HL-60 (cell line): Measurements from ENCODE around the gene URB1.

Experiments
- DNase-seq, 2 experiments: peaks; one replicate each; pipeline ENCODE4 v3.0.0-alpha.2; 2010 to 2020; ENCODE audit warnings: low read depth in 1 of 2, low spot score in 1 of 2
- H3K27ac ChIP-seq: fragments of 250-450 bp; sonication (Bioruptor Pico); replicated peaks from 2 replicates; pipeline ENCODE4 v1.5.1; 2020; ENCODE audit warnings: mild to moderate bottlenecking, moderate library complexity
- H3K27me3 ChIP-seq: fragments of 250-450 bp; sonication (Bioruptor Pico); 2 replicates; pipeline ENCODE4 v1.5.1; 2021; ENCODE audit warnings: mild to moderate bottlenecking, moderate library complexity; ENCODE audit not compliant: insufficient read depth, poor library complexity, severe bottlenecking
- H3K4me3 ChIP-seq: replicated peaks from 2 replicates; pipeline ENCODE4 v1.5.1; 2011; ENCODE audit warnings: mild to moderate bottlenecking, control low read depth, low read length; ENCODE audit not compliant: insufficient read depth
- GABPA ChIP-seq: IDR thresholded peaks from 2 replicates; pipeline ENCODE4 v1.6.1; 2012; ENCODE audit warnings: low read depth
- POLR2AphosphoS5 ChIP-seq: IDR thresholded peaks from 2 replicates; pipeline ENCODE4 v1.6.1; 2012; ENCODE audit warnings: low read depth
- SPI1 ChIP-seq: IDR thresholded peaks from 2 replicates; pipeline ENCODE4 v1.6.1; 2012; ENCODE audit warnings: low read depth, mild to moderate bottlenecking, borderline replicate concordance
- TF ChIP-seq, protein P1 (sequence below): IDR thresholded peaks from one replicate; pipeline ENCODE4 v1.5.1; 2011; ENCODE audit warnings: low read length, control low read depth, inconsistent platforms; ENCODE audit not compliant: insufficient read depth
- TF ChIP-seq, protein P2 (sequence below): IDR thresholded peaks from 2 replicates; pipeline ENCODE4 v1.6.1; 2012; ENCODE audit warnings: low read depth; ENCODE audit not compliant: insufficient replicate concordance

The URB1 gene

DNA sequence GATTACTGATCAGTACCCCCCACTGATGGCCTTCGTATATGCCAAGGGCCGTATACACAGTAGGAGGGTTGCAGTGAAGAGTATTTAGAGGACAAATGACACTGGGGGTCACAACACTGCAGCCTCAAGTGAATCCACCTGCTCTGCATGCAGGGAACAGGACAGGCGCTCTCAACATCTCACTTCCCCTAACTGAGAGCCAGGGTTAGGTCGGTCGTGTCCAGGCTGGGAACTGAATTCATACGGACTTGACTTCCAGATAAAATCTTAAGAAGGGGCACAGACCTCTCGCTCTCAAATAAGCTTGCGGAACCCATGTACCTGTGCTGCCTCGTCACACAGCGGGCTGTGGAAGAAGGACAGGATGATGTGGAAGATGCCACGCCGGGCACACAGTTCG lies 71.3 kb downstream of the URB1 start:
- no peak for DNase-seq
- Histone ChIP-seq H3K27me3 (no peaks in the 10 kb centered on the region), H3K27ac (no peak overlapping the region), H3K4me3 (no peak overlapping the region)
- TF ChIP-seq POLR2AphosphoS5 (no peak), SPI1 (no peak), GABPA (no peak)
- TF ChIP-seq, protein P1, sequence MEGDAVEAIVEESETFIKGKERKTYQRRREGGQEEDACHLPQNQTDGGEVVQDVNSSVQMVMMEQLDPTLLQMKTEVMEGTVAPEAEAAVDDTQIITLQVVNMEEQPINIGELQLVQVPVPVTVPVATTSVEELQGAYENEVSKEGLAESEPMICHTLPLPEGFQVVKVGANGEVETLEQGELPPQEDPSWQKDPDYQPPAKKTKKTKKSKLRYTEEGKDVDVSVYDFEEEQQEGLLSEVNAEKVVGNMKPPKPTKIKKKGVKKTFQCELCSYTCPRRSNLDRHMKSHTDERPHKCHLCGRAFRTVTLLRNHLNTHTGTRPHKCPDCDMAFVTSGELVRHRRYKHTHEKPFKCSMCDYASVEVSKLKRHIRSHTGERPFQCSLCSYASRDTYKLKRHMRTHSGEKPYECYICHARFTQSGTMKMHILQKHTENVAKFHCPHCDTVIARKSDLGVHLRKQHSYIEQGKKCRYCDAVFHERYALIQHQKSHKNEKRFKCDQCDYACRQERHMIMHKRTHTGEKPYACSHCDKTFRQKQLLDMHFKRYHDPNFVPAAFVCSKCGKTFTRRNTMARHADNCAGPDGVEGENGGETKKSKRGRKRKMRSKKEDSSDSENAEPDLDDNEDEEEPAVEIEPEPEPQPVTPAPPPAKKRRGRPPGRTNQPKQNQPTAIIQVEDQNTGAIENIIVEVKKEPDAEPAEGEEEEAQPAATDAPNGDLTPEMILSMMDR: no peak
- TF ChIP-seq, protein P2, sequence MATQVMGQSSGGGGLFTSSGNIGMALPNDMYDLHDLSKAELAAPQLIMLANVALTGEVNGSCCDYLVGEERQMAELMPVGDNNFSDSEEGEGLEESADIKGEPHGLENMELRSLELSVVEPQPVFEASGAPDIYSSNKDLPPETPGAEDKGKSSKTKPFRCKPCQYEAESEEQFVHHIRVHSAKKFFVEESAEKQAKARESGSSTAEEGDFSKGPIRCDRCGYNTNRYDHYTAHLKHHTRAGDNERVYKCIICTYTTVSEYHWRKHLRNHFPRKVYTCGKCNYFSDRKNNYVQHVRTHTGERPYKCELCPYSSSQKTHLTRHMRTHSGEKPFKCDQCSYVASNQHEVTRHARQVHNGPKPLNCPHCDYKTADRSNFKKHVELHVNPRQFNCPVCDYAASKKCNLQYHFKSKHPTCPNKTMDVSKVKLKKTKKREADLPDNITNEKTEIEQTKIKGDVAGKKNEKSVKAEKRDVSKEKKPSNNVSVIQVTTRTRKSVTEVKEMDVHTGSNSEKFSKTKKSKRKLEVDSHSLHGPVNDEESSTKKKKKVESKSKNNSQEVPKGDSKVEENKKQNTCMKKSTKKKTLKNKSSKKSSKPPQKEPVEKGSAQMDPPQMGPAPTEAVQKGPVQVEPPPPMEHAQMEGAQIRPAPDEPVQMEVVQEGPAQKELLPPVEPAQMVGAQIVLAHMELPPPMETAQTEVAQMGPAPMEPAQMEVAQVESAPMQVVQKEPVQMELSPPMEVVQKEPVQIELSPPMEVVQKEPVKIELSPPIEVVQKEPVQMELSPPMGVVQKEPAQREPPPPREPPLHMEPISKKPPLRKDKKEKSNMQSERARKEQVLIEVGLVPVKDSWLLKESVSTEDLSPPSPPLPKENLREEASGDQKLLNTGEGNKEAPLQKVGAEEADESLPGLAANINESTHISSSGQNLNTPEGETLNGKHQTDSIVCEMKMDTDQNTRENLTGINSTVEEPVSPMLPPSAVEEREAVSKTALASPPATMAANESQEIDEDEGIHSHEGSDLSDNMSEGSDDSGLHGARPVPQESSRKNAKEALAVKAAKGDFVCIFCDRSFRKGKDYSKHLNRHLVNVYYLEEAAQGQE: no peak

DNA sequence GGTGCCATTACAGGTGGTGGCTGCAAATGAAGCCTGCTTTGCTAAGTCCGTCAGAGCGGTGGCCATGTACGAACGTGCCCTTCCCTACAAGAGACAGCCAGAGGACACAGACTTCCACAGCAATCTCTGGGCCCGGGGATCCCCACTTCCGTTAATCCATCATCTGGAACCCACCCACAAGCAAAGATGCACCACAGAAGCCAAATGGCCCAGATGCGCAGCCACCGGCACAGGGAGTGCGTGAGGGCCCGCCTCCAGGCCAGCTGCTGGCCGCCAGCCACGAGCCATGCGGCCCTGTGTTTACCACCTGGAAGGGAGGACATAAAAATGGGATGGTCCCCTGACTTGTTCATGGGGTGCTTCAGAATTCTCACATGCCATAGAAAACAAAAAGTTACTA lies 72.1 kb downstream of the URB1 start:
- TF ChIP-seq GABPA (no peak), POLR2AphosphoS5 (no peak), SPI1 (no peak)
- TF ChIP-seq, protein P2: no peak
- TF ChIP-seq, protein P1: no peak
- H3K27ac ChIP-seq: no peak overlapping the region

DNA sequence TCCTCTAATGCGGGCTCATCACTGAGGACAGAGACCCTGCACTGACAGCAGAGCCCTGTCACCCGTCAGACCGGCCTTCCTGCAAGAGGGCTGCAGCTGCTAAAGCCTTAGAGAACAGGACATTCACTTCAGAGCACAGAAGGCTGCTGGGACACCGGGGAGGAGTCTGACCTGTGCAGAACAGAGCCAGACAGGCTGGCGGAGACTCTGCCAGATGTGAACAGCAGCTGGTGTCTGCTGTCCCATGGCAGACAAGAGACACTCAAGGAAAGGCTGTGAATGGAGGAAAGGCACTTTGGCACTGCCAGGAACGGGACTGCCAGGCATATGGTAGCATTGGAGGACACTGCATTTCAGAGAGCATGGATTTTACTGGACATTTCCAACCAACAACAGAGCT lies 72.8 kb downstream of the URB1 start:
- Histone ChIP-seq H3K27me3 (no peaks in the 10 kb centered on the region), H3K4me3 (no peak overlapping the region), H3K27ac (no peak overlapping the region)
- no peak for DNase-seq
- TF ChIP-seq, protein P1: no peak
- TF ChIP-seq SPI1 (no peak), GABPA (no peak), POLR2AphosphoS5 (no peak)
- TF ChIP-seq, protein P2: no peak

More for the DNA sequence above, 72.1 kb downstream of the URB1 start:
- H3K4me3 ChIP-seq: no peak overlapping the region
- DNase-seq: no peak
- H3K27me3 ChIP-seq: no peaks in the 10 kb centered on the region
